ENCODE data around the gene SAMD14.

GRCh38 chr17:50107790-50108414 lies 22.1 kb downstream of the SAMD14 start:
- TF ChIP-seq CTCF (IDR thresholded peaks at IDR 0.05), result no peak
- no peak for TF ChIP-seq EP300 (IDR thresholded peaks at IDR 0.05)
- no peak for TF ChIP-seq POLR2A (IDR thresholded peaks at IDR 0.05)

Measured in ovary (tissue), 3 donors.